NCI-H510A (cell line): Measurements from ENCODE around the gene ANKRD18B.
"Not testable (repeated sequence)": the region's sequence is repeated elsewhere in the genome, so short reads cannot be mapped to it uniquely, and the experiment has no call there.

ENCODE experiments used
- DNase-seq: peaks from one replicate; lab custom pipeline; 2025; lab: John Stamatoyannopoulos, UW

The ANKRD18B gene

GRCh38 chr9:33535541-33535940 is 11.5 kb downstream of the ANKRD18B start:
- no peak for DNase-seq

DNA sequence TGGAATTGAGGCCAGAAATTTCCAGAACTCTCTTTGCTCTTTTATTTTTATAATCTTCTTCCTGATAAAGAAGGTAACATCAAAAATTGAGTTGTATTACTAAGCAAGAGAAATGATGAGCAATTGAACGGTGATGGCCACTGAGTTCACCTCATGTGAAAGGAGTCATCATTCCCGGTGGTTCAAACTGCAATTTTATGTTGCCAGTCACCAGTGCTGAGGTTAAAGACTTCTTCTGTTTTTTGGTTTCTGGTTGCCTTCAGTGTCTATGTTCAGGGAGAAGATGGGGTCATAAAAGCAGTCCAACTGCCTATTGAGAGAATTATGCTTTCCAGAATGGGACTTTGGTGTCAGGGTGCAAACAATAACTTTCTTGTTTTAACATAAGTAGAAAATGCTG is 19.4 kb downstream of the ANKRD18B start:
- not testable (repeated sequence) for DNase-seq

DNA sequence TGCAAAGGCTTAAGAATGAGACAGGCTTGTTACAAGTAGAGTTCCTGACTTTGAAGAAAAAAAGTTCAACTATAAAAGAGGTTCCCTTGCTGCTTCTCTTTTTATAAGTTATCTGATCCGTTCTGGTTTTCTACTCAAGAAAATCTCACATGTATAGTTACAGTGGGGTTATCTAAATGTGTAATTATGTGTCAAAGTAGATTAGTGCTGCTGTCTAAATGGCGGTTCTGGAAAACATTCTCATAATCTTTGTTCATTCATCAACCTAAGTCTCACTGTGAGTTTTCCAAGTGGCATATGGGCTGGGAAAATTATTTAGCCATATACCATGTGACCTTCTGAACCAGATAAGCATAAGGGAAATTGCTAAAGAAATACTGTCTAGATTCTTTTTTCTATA is 21.7 kb downstream of the ANKRD18B start:
- not testable (repeated sequence) for DNase-seq

- DNase-seq: not testable (repeated sequence)
Measured at GRCh38 chr9:33548816-33549215, 24.8 kb downstream of the ANKRD18B start.

GRCh38 chr9:33549418-33549817 is 25.4 kb downstream of the ANKRD18B start:
- DNase-seq: not testable (repeated sequence)

- DNase-seq: not testable (repeated sequence)
Measured at GRCh38 chr9:33551183-33551582, 27.1 kb downstream of the ANKRD18B start.

DNA sequence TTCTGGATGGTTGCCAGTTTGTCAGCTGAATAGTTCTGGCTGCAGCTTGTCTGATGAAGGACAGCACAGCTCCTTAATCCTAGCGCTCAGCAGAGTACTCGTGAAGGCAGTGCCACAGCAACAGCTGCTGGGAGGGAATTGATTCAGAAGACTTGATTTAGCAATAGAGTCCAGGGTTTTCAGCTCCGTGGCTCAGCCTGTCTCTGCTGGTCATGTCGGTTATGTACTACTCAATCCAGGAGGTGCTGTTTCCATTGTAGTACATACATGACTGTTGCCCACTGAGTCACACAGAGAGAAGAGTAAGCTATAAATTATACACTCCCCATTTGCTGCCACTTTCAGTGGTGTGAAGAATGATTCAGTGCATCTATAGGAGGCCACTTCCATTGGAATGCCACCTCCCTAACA is 28.3 kb downstream of the ANKRD18B start:
- not testable (repeated sequence) for DNase-seq

DNA sequence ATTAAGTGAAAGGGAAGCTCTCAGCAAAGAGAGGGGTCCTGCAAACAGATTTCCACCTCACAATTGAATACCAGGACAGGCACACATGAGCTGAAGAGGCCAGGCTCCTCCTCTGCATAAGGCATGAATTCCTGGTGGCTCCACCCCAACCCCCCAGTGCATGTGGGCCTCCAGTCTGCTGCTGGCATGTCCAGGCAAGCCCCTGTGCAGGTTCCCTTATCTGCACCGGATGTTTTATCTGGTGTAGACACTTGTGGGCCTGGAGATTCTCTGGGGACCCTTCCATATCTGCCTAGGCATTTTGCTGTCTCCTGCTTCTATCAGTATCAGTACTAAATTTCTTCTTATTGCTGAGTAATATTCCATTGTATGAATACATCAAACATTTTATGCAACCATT is 36.2 kb downstream of the ANKRD18B start:
- DNase-seq: not testable (repeated sequence)

GRCh38 chr9:33562196-33562595 is 38.1 kb downstream of the ANKRD18B start:
- DNase-seq: not testable (repeated sequence)

GRCh38 chr9:33567776-33568175 is 43.7 kb downstream of the ANKRD18B start:
- not testable (repeated sequence) for DNase-seq

DNA sequence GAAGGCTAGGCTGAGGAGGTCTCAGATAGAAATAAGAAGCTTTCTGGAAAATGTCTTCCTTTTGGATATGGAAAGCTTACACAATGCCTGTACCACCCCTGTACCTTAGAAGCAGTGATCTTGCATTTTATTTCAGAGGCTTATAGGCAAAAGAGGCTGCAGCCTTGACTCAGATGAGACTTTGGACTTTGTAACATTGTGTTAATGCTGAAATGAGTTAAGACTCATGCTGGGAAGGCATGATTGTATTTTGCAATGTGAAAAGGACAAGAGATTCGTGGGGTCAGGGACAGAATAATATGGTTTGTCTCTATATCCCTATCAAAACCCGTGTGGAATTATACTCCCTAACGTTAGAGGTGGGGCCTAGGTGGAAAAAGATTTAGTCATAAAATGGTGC is 53.7 kb downstream of the ANKRD18B start:
- DNase-seq: not testable (repeated sequence)

GRCh38 chr9:33579996-33580395 is 55.9 kb downstream of the ANKRD18B start:
- DNase-seq: not testable (repeated sequence)

- not testable (repeated sequence) for DNase-seq
Measured at GRCh38 chr9:33582686-33583085, 58.6 kb downstream of the ANKRD18B start.

GRCh38 chr9:33586128-33586527 is 62.1 kb downstream of the ANKRD18B start:
- DNase-seq: not testable (repeated sequence)

- not testable (repeated sequence) for DNase-seq
Measured at GRCh38 chr9:33587799-33588198, 63.7 kb downstream of the ANKRD18B start.

DNA sequence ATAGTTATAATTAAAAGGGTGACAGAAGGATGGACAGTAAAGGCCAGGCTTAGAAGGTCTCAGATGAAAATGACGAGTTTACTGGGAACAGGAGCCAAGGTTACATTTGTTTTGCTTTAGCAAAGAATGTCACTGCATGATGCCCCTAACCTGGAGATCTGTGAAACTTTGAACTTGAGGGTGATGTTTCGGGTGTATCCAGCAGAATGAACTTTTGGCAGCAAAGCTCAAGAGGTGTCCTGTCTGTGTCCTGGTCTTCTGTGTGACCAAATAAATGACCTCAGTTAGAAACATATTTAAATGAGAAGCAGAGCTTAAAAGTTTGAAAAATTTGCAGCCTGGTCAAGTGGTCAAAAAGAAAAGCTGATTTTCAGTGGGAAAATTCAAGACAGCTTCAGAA is 64.8 kb downstream of the ANKRD18B start:
- DNase-seq: not testable (repeated sequence)

- DNase-seq: not testable (repeated sequence)
Measured at GRCh38 chr9:33590857-33591256, 66.8 kb downstream of the ANKRD18B start.

DNA sequence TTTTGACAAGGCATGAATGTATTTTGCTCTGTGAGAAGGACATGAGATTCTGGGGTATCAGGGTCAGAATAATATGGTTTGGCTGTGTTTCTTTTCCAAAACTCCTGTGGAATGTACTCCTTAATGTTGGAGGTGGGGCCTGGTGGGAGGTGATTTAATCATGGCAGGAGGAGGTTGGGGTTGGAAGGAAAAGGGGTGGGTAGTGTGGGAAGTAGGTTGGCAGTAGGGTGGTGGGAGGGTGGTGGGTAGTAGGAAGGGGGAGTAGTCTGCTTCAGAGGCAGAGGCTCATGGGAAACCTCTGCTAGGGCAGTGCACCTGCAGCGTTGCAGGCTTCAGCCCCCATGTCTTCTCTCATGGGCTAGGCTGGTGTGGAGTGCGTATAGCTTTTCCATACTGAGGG is 72.9 kb downstream of the ANKRD18B start:
- not testable (repeated sequence) for DNase-seq

GRCh38 chr9:33597386-33597785 is 73.3 kb downstream of the ANKRD18B start:
- DNase-seq: not testable (repeated sequence)

DNA sequence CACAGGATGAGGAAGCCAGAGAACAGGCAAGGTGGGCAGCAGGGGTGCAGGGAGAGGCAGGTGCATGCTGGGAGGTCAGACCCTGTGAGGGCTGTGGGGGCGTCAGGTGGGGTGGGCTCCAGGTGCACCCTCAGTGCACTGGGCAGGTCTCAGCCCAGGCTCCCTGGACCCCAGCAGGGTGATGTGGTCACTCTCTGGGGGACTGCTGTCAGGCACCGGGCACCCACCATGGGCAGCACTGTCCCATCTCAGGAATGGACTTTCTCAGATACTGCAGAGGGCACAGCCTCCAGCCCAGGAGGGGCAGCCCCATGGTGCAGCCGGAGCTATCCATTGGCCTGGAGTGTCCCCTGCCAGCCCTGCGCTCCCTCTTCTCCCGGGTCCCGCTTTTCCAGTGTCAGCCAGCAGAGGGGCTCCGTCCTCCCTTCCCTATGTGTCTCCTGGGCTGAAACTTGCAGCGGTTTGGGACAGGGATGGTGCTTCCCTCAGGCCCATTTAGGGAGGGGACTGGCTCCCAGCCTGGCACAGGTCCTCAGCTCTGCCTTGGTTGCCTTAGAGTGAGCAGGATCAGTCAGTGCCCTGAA is 74.8 kb downstream of the ANKRD18B start:
- DNase-seq: not testable (repeated sequence)

DNA sequence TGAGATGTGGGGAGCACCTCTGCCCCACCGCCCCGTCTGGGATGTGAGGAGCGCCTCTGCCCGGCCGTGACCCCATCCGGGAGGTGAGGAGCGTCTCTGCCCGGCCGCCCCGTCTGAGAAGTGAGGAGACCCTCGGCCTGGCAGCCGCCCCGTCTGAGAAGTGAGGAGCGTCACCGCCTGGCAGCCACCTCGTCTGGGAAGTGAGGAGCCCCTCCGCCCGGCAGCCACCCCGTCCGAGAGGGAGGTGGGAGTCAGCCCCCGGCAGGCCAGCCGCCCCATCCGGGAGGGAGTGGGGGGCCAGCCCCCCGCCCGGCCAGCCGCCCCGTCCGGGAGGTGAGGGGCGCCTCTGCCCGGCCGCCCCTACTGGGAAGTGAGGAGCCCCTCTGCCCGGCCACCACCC is 76.9 kb downstream of the ANKRD18B start:
- not testable (repeated sequence) for DNase-seq

- not testable (repeated sequence) for DNase-seq
Measured at GRCh38 chr9:33604249-33604648, 80.2 kb downstream of the ANKRD18B start.

DNA sequence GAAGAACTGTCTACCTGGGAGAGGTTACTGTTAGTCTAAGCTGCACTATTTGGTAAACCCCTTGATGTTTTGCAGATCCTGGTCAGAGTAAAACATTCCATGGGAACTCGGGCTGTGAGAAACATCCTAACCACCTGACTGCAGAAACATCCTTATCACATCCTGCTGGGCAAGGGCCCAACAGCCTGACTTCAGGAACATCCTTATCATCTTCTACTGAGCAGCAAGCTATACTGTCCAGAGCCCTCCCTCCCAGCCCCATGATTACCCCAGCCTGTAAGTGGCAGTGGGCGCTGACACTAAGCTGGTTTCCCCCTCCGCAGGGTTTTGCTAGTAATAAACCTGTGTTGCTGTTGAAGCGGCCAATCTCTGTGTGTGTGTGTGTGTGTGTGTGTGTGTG is 80.9 kb downstream of the ANKRD18B start:
- not testable (repeated sequence) for DNase-seq

GRCh38 chr9:33611358-33611757 is 87.3 kb downstream of the ANKRD18B start:
- DNase-seq: no peak
